Stimulated activated CD8-positive, alpha-beta memory T cell treated with anti-CD3 and anti-CD28 coated beads, Interleukin-15, amount 100 ng/mL, for 48 hours (primary cell): ENCODE measurements around the gene UNC119B.

Experiments
- DNase-seq, 2 donors: peaks; one replicate each; pipeline ENCODE4 v3.0.0-alpha.2; 2020; ENCODE audit warnings: low read depth in 2 of 2

Gene UNC119B

GRCh38 chr12:120764816-120765215, 54.6 kb downstream of the UNC119B start:
- no peak for DNase-seq

DNA sequence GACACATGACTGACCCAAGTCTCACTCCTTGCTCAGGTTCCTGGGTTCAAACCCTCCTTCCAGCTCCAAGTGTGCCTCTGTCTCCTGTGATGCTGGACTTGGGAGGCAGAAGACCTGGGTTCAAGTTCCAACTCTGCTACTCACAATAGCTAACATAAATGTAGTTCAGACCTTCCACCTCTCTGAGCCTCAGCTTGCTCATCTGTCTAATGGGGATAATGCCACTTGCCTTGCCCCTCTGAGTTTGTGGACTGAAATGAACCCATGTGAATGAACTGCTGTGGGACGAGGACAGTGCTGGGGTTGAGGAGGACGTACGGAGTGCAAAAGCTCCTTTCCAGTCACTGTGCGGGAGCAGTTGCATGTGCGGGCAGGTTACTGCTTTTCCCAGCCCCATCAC, 56.3 kb downstream of the UNC119B start:
- no peak for DNase-seq

GRCh38 chr12:120767071-120768024, 57.1 kb downstream of the UNC119B start:
- no peak for DNase-seq

DNA sequence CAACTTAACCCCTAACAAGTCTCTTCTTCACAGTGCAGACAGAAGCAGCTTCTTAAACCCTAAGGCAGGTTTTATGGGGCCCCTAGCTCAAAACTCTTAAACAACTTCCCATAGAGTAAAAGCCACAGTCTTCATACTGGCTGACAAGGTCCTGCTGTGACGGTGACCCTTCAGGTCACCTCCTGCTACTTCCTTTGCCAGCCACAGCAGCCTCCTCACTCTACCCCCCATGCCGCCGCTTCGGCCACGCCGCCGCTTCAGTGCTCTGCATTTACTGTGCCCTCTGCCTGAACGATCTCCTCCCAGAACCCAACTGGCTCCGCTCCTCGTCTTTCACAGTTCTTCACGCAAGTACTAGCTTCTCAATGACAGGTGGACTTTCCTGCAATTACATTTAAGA, 60.8 kb downstream of the UNC119B start:
- no peak for DNase-seq
